Glomerular visceral epithelial cell (primary cell): ENCODE measurements around the gene RAB22A.
"Not testable (repeated sequence)": the region's sequence is repeated elsewhere in the genome, so short reads cannot be mapped to it uniquely, and the experiment has no call there.

ENCODE experiments used
- DNase-seq: peaks from one replicate; pipeline ENCODE4 v3.0.0-alpha.2; 2016; ENCODE audit errors: extremely low spot score

The RAB22A gene

DNA sequence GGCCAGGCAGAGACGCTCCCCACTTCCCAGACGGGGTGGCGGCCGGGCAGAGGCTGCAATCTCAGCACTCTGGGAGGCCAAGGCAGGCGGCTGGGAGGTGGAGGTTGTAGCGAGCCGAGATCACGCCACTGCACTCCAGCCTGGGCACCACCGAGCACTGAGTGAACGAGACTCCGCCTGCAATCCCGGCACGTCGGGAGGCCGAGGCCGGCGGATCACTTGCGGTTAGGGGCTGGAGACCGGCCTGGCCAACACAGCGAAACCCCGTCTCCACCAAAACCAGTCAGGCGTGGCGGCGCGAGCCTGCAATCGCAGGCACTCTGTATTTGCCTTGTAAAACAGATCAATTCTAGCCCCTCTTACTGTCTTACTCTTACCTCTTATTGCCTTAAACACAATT, 105.3 kb downstream of the RAB22A start:
- DNase-seq: not testable (repeated sequence)

DNA sequence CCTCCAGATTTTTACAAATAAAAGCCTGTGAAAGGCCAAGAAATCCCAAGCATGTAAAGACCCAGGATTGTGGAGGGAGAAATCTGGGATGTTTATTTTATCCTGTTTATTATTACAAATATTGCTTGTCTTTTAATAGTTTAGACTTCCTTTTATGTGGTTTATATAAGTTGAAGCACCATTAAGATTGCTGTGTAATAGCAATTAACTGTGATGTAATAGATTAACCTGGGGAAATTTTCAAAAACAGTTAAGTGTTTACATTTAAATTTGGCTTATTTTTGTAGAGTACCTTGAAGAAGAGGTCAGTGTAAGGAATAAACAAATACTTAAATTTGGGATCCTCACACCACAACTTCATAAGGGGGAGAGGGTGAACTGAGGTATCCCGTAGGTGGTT, 106.5 kb downstream of the RAB22A start:
- DNase-seq: no peak

DNA sequence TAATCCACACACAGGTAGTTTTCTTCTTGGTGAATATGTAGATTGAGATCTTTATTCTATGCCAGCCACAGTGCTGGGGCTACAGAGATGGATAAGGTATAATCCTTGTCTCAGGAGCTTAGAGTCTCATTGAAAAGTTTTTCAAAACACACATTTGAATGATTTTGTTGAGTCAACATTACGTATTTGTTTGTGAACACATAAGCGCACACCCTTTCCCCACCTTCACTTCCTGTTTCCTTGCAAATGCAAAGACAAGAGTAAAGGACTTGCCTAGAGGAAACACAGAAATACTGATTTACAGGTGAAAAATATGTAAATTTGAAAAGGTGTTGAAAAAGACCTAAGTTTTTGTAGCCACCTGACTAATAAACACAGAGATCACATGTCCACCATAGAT, 107.3 kb downstream of the RAB22A start:
- DNase-seq: no peak
